WERI-Rb-1 (cell line): ENCODE data around the gene GALNTL6.

Source experiments
- DNase-seq: peaks from one replicate; pipeline ENCODE4 v3.0.0-alpha.2; 2020
- H3K27ac ChIP-seq: fragments of 250-450 bp; sonication (Bioruptor Pico); 2 replicates; pipeline ENCODE4 v1.5.1; 2020; ENCODE audit warnings: mild to moderate bottlenecking, moderate library complexity
- H3K27me3 ChIP-seq: fragments of 250-450 bp; sonication (Bioruptor Pico); 2 replicates; pipeline ENCODE4 v1.5.1; 2021; ENCODE audit warnings: mild to moderate bottlenecking, low read depth, moderate library complexity; ENCODE audit not compliant: insufficient read depth, severe bottlenecking
- H3K36me3 ChIP-seq: fragments of 250-450 bp; sonication (Bioruptor Pico); 2 replicates; pipeline ENCODE4 v1.5.1; 2020; ENCODE audit warnings: mild to moderate bottlenecking, moderate library complexity
- H3K4me3 ChIP-seq: 2 replicates; pipeline ENCODE4 v1.5.1; 2011; ENCODE audit warnings: low read depth, mild to moderate bottlenecking, control low read depth, low read length
- H3K9me3 ChIP-seq: fragments of 250-450 bp; sonication (Bioruptor Pico); 2 replicates; pipeline ENCODE4 v1.5.1; 2021; ENCODE audit warnings: mild to moderate bottlenecking, moderate library complexity; ENCODE audit not compliant: severe bottlenecking
- TF ChIP-seq, protein P1 (sequence below): IDR thresholded peaks from 2 replicates; pipeline ENCODE4 v1.5.1; 2011; ENCODE audit warnings: low read depth, mild to moderate bottlenecking, control low read depth, inconsistent platforms, low read length

Gene GALNTL6

DNA sequence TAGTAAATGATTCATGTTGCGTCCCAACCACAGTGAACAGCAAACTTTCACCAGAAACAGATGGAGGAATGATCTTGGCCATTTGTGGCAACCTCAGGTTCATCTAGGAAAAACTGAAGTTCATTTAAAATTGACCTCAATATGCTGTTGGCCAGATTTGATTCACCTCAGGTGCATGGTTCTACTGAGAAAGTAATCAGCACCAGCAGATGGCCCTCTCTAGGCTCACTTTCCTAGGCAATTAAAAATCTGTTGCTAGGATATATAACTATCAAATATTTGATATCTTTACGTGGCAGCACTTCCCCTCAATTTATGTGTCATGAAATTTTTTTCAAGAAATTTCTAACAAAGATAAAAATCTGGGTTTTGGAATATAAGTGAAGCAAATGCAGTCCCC, 344.7 kb downstream of the GALNTL6 start:
- no peak overlapping the region for H3K4me3 ChIP-seq
- no peak overlapping the region for H3K27ac ChIP-seq
- no peaks in the 10 kb centered on the region for H3K27me3 ChIP-seq
- H3K9me3 ChIP-seq = no peaks in the 10 kb centered on the region
- TF ChIP-seq, protein P1, sequence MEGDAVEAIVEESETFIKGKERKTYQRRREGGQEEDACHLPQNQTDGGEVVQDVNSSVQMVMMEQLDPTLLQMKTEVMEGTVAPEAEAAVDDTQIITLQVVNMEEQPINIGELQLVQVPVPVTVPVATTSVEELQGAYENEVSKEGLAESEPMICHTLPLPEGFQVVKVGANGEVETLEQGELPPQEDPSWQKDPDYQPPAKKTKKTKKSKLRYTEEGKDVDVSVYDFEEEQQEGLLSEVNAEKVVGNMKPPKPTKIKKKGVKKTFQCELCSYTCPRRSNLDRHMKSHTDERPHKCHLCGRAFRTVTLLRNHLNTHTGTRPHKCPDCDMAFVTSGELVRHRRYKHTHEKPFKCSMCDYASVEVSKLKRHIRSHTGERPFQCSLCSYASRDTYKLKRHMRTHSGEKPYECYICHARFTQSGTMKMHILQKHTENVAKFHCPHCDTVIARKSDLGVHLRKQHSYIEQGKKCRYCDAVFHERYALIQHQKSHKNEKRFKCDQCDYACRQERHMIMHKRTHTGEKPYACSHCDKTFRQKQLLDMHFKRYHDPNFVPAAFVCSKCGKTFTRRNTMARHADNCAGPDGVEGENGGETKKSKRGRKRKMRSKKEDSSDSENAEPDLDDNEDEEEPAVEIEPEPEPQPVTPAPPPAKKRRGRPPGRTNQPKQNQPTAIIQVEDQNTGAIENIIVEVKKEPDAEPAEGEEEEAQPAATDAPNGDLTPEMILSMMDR = no peak
- H3K36me3 ChIP-seq = no peaks in the 10 kb centered on the region
- no peak for DNase-seq

DNA sequence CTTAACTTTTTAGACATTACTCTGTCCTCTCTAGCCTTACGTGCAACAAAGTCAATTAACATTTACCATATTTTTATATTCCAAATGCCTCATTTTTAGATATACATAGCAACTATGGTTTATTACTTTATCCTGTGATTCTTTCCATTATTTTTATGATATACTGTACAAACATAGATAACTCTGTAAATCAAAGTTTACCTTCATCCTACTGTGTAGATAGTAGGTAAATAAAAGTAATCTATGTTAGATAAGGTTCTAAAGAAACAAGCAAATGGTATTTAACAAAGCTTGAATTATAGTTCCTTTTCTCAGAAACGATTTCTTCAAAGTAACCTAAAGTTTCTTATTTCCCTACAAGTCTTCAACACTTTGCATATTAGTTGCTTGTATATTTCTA, 350.0 kb downstream of the GALNTL6 start:
- no peak overlapping the region for H3K4me3 ChIP-seq
- TF ChIP-seq, protein P1 = no peak
- no peak overlapping the region for H3K27ac ChIP-seq
- H3K27me3 ChIP-seq = no peaks in the 10 kb centered on the region
- no peaks in the 10 kb centered on the region for H3K36me3 ChIP-seq
- DNase-seq = no peak
- H3K9me3 ChIP-seq = no peaks in the 10 kb centered on the region

DNA sequence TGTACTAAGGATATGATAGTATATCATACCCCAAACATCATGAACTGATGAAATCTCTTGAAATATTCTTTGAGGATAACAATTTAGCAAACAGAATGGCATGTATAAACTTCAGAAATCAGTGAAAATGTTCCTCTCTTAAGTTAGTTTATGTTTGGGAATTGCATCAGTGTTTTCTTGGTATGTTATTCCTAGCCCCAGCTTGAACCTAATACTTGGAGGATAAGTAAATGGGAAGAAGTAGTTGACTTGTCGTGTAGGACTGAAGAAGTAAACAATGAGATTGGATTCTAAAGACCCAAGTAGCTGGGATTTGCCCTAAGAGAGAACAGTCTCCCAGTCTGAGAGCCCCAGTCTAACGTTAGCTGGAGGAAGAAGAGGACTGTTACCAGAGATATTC, 355.7 kb downstream of the GALNTL6 start:
- no peaks in the 10 kb centered on the region for H3K9me3 ChIP-seq
- no peaks in the 10 kb centered on the region for H3K36me3 ChIP-seq
- no peaks in the 10 kb centered on the region for H3K27me3 ChIP-seq
- DNase-seq = no peak
- TF ChIP-seq, protein P1 = no peak
- no peak overlapping the region for H3K4me3 ChIP-seq
- H3K27ac ChIP-seq = no peak overlapping the region

DNA sequence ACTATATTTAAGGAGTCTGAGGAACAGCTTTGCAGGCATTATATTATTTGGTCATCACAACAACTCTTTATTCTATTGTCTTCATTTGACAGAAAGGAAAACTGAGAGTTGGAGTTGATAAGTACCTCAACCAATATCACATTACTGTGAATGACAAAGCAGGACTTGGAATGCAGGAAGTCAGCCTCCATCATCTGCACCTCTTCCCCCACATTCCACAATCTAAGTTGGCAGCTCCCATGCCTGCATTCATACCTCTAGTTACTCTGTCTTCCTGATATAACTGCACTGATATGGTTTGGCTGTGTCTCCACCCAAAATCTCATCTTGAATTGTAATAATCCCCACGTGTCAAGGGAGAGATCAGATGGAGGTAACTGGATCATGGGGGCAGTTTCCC, 356.7 kb downstream of the GALNTL6 start:
- Histone ChIP-seq H3K27me3 (no peaks in the 10 kb centered on the region), H3K9me3 (no peaks in the 10 kb centered on the region), H3K4me3 (no peak overlapping the region), H3K27ac (no peak overlapping the region), H3K36me3 (no peaks in the 10 kb centered on the region)
- TF ChIP-seq, protein P1 = no peak
- no peak for DNase-seq

DNA sequence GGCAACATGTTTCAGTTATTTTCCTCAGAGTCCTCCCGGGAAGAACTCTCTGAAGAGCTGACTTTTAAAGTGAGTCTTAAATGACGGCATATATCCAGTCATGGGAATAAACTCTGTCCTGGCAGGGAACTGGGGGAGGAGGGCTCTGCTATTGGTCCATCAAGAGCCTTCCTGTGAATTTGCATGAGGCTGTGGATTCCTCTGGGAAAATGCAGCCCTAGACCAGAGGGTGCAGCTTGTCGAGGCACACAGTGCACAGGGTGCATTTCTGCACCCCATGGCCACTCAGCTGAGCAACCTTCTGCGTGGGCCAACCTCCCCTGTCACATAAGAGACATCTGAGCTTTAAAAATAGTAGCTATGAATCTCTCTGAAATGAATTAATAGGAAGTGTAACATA, 360.0 kb downstream of the GALNTL6 start:
- DNase-seq = no peak
- Histone ChIP-seq H3K27ac (no peak overlapping the region), H3K36me3 (no peaks in the 10 kb centered on the region), H3K27me3 (no peaks in the 10 kb centered on the region), H3K4me3 (no peak overlapping the region), H3K9me3 (no peaks in the 10 kb centered on the region)
- TF ChIP-seq, protein P1 = no peak

DNA sequence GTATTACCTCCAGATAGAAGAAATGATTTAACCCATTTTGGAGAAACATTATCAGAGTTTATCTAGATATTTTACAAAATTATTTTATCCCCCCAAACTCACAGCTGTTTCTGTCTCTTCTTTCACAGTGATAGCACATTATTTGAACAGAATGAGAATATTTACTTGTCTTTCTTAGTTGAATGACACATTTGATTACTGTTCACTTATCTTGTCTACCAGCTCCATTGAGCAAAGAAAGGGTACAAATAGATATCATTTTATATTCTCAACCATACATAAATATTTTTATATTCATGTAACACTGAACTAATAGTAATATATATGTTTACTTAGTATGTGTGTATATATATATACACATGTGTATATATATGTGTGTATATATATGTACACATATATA, 364.2 kb downstream of the GALNTL6 start:
- Histone ChIP-seq H3K27ac (no peak overlapping the region), H3K9me3 (peaks cover 3% of the 10 kb centered on the region), H3K27me3 (no peaks in the 10 kb centered on the region), H3K36me3 (no peaks in the 10 kb centered on the region), H3K4me3 (no peak overlapping the region)
- TF ChIP-seq, protein P1 = no peak
- DNase-seq = no peak
